Neural progenitor cell (in vitro differentiated cells): ENCODE results near the gene NSUN6. TPM values are rescaled to one million over a fixed set of nuclear protein-coding genes. Genes with fewer than 3 reads are reported as not detected.

Experiments
- DNase-seq: peaks from one replicate; pipeline ENCODE4 v3.0.0-alpha.2; 2016; ENCODE audit warnings: low spot score
- H2AFZ ChIP-seq: fragments of 200-600 bp; sonication (generic); replicated peaks from 2 replicates; pipeline ENCODE4 v1.6.1; 2016; ENCODE audit warnings: antibody characterized with exemption
- H3F3A ChIP-seq: fragments of 200-600 bp; sonication (generic); 2 replicates; pipeline ENCODE4 v1.6.1; 2016; ENCODE audit warnings: antibody characterized with exemption, low read depth
- H3K27ac ChIP-seq: fragments of 200-600 bp; sonication (generic); 2 replicates; pipeline ENCODE4 v1.5.1; 2016; ENCODE audit warnings: mild to moderate bottlenecking
- H3K27me3 ChIP-seq: fragments of 200-600 bp; sonication (generic); 2 replicates; pipeline ENCODE4 v1.6.1; 2016; ENCODE audit warnings: mild to moderate bottlenecking, moderate library complexity
- H3K36me3 ChIP-seq: fragments of 200-600 bp; sonication (generic); 2 replicates; pipeline ENCODE4 v1.5.1; 2016
- H3K4me1 ChIP-seq: fragments of 200-600 bp; sonication (generic); 2 replicates; pipeline ENCODE4 v1.6.1; 2016; ENCODE audit warnings: mixed run types
- H3K4me2 ChIP-seq: fragments of 200-600 bp; sonication (generic); 2 replicates; pipeline ENCODE4 v1.6.1; 2016
- H3K4me3 ChIP-seq: fragments of 200-600 bp; sonication (generic); 2 replicates; pipeline ENCODE4 v1.5.1; 2016
- H3K79me2 ChIP-seq: fragments of 200-600 bp; sonication (generic); 2 replicates; pipeline ENCODE4 v1.6.1; 2016; ENCODE audit warnings: low read depth
- H3K9ac ChIP-seq: fragments of 200-600 bp; sonication (generic); 2 replicates; pipeline ENCODE4 v1.6.1; 2016
- H3K9me3 ChIP-seq: fragments of 200-600 bp; sonication (generic); 2 replicates; pipeline ENCODE4 v1.5.1; 2016; ENCODE audit warnings: low read depth
- H4K20me1 ChIP-seq: fragments of 200-600 bp; sonication (generic); 2 replicates; pipeline ENCODE4 v1.6.1; 2016; ENCODE audit warnings: low read depth
- H3K27ac Mint-ChIP-seq: 3 replicates; pipeline ENCODE4 v1.8.0; 2021; ENCODE audit warnings: mixed read lengths
- H3K27me3 Mint-ChIP-seq: 2 replicates; pipeline ENCODE4 v1.8.0; 2022; ENCODE audit warnings: low read depth, mild to moderate bottlenecking, inconsistent platforms, moderate library complexity, mixed read lengths; ENCODE audit not compliant: insufficient read depth
- H3K36me3 Mint-ChIP-seq: 3 replicates; pipeline ENCODE4 v1.8.0; 2021; ENCODE audit warnings: mixed read lengths
- H3K4me1 Mint-ChIP-seq: 3 replicates; pipeline ENCODE4 v1.8.0; 2021; ENCODE audit warnings: mixed read lengths
- H3K4me3 Mint-ChIP-seq: 3 replicates; pipeline ENCODE4 v1.8.0; 2021; ENCODE audit warnings: mild to moderate bottlenecking, moderate library complexity, mixed read lengths
- H3K9me3 Mint-ChIP-seq: 3 replicates; pipeline ENCODE4 v1.8.0; 2020; ENCODE audit warnings: mixed read lengths
- CTCF ChIP-seq: fragments of 200-600 bp; sonication (generic); IDR thresholded peaks from 2 replicates; pipeline ENCODE4 v1.5.1; 2017; ENCODE audit warnings: antibody characterized with exemption, mild to moderate bottlenecking
- EZH2 ChIP-seq: fragments of 200-600 bp; sonication (generic); IDR thresholded peaks from 2 replicates; pipeline ENCODE4 v1.6.1; 2017; ENCODE audit warnings: antibody characterized with exemption, mild to moderate bottlenecking, moderate library complexity
- EZH2phosphoT487 ChIP-seq: fragments of 200-600 bp; sonication (generic); IDR thresholded peaks from 2 replicates; pipeline ENCODE4 v1.6.1; 2017; ENCODE audit warnings: antibody characterized with exemption
- total RNA-seq: library from RNA; depleted of rRNA; stranded (reverse); fragments of >200 nt; gene quantifications from 2 replicates; pipeline ENCODE4 v1.2.3, GENCODE V29; 2015; ENCODE audit warnings: low replicate concordance

Gene NSUN6
- total RNA-seq, 1 donor from 2014 or later, result 21.9 TPM

GRCh38 chr10:18675086-18675801 lies 23.9 kb upstream of the NSUN6 start:
- H3K79me2 ChIP-seq, result peaks cover 30% of the 10 kb centered on the region
- TF ChIP-seq CTCF, result no peak
- Mint-ChIP-seq H3K9me3 (no peaks in the 10 kb centered on the region), H3K36me3 (peaks cover 26% of the 10 kb centered on the region), H3K4me1 (no peaks in the 10 kb centered on the region), H3K27me3 (no peaks in the 10 kb centered on the region), H3K4me3 (no peak overlapping the region), H3K27ac (no peak overlapping the region)
- H3K27me3 ChIP-seq, result no peaks in the 10 kb centered on the region
- no peak overlapping the region for H2AFZ ChIP-seq
- H3K36me3 ChIP-seq, result peaks cover 38% of the 10 kb centered on the region
- no peaks in the 10 kb centered on the region for H3K9me3 ChIP-seq
- H3K4me1 ChIP-seq, result no peaks in the 10 kb centered on the region
- no peak for DNase-seq
- H4K20me1 ChIP-seq, result no peaks in the 10 kb centered on the region
- H3F3A ChIP-seq, result peaks cover 4% of the 10 kb centered on the region
- H3K9ac ChIP-seq, result no peak overlapping the region
- no peak overlapping the region for H3K27ac ChIP-seq
- no peak overlapping the region for H3K4me2 ChIP-seq
- no peak overlapping the region for H3K4me3 ChIP-seq

- DNase-seq, result no peak
- H3K79me2 ChIP-seq, result peaks cover 94% of the 10 kb centered on the region
- peaks cover 5% of the 10 kb centered on the region for H3K4me1 ChIP-seq
- no peaks in the 10 kb centered on the region for H3K27me3 ChIP-seq
- no peak overlapping the region for H3K27ac ChIP-seq
- H3K4me2 ChIP-seq, result no peak overlapping the region
- H3F3A ChIP-seq, result no peaks in the 10 kb centered on the region
- Mint-ChIP-seq H3K36me3 (peaks cover 41% of the 10 kb centered on the region), H3K27me3 (no peaks in the 10 kb centered on the region), H3K4me3 (no peak overlapping the region), H3K9me3 (no peaks in the 10 kb centered on the region), H3K4me1 (no peaks in the 10 kb centered on the region), H3K27ac (no peak overlapping the region)
- H4K20me1 ChIP-seq, result peaks cover 42% of the 10 kb centered on the region
- H3K9me3 ChIP-seq, result no peaks in the 10 kb centered on the region
- peaks cover 10% of the 10 kb centered on the region for H3K36me3 ChIP-seq
- no peak for TF ChIP-seq EZH2
- no peak for TF ChIP-seq CTCF
- TF ChIP-seq EZH2phosphoT487, result no peak
- no peak overlapping the region for H3K4me3 ChIP-seq
- no peak overlapping the region for H3K9ac ChIP-seq
- H2AFZ ChIP-seq, result no peak overlapping the region
These were observed 16.6 kb upstream of the NSUN6 start for GRCh38 chr10:18668026-18668425.

- Histone ChIP-seq H3K9me3 (no peaks in the 10 kb centered on the region), H3K4me3 (no peak overlapping the region), H3K79me2 (peaks cover 96% of the 10 kb centered on the region), H3K4me1 (peaks cover 5% of the 10 kb centered on the region), H2AFZ (no peak overlapping the region), H3K9ac (no peak overlapping the region), H4K20me1 (peaks cover 54% of the 10 kb centered on the region), H3K27ac (no peak overlapping the region), H3K36me3 (peaks cover under 1% of the 10 kb centered on the region), H3K27me3 (no peaks in the 10 kb centered on the region), H3F3A (no peaks in the 10 kb centered on the region), H3K4me2 (no peak overlapping the region)
- Mint-ChIP-seq H3K9me3 (no peaks in the 10 kb centered on the region), H3K27ac (no peak overlapping the region), H3K36me3 (peaks cover 42% of the 10 kb centered on the region), H3K27me3 (no peaks in the 10 kb centered on the region), H3K4me1 (peaks cover 2% of the 10 kb centered on the region), H3K4me3 (no peak overlapping the region)
- no peak for TF ChIP-seq EZH2
- DNase-seq, result no peak
These were observed 15.4 kb upstream of the NSUN6 start for GRCh38 chr10:18666810-18667209.

- Histone ChIP-seq H3K9ac (no peak overlapping the region), H4K20me1 (peaks cover 62% of the 10 kb centered on the region), H3K4me3 (no peak overlapping the region), H2AFZ (no peak overlapping the region), H3K9me3 (no peaks in the 10 kb centered on the region), H3K27ac (no peak overlapping the region), H3K27me3 (no peaks in the 10 kb centered on the region), H3K4me2 (no peak overlapping the region), H3K36me3 (no peaks in the 10 kb centered on the region), H3F3A (no peaks in the 10 kb centered on the region), H3K79me2 (peaks cover 99% of the 10 kb centered on the region), H3K4me1 (peaks cover 14% of the 10 kb centered on the region)
- Mint-ChIP-seq H3K27me3 (no peaks in the 10 kb centered on the region), H3K4me3 (no peak overlapping the region), H3K9me3 (peaks cover 2% of the 10 kb centered on the region), H3K27ac (no peak overlapping the region), H3K4me1 (peaks cover 10% of the 10 kb centered on the region), H3K36me3 (peaks cover 44% of the 10 kb centered on the region)
- DNase-seq, result no peak
- no peak for TF ChIP-seq CTCF
- TF ChIP-seq EZH2phosphoT487, result no peak
- no peak for TF ChIP-seq EZH2
These were observed 14.6 kb upstream of the NSUN6 start for GRCh38 chr10:18665815-18666558.
